Activated CD4-positive, alpha-beta T cell treated with anti-CD3 and anti-CD28 coated beads, Interleukin-2, Interleukin-4, amounts not matched to agents 100 ng/mL and 50 ng/mL, durations not matched to agents 16 hours and 8 hours (primary cell): ENCODE data around the gene MEX3C.

Source experiments
- DNase-seq: peaks from one replicate; pipeline ENCODE4 v3.0.0-alpha.2; 2020; ENCODE audit warnings: low spot score

The MEX3C gene

GRCh38 chr18:51153659-51154371 lies 43.7 kb downstream of the MEX3C start:
- peak; percentile 64 for DNase-seq

- peak; percentile 40 for DNase-seq
Measured at GRCh38 chr18:51151568-51152511, 45.6 kb downstream of the MEX3C start.

GRCh38 chr18:51151185-51151567 lies 46.3 kb downstream of the MEX3C start:
- DNase-seq: no peak

- DNase-seq: no peak
Measured at GRCh38 chr18:51150113-51150700, 47.3 kb downstream of the MEX3C start.

GRCh38 chr18:51149670-51150069 lies 47.8 kb downstream of the MEX3C start:
- DNase-seq: no peak

- DNase-seq: no peak
Measured at GRCh38 chr18:51146909-51147308, 50.6 kb downstream of the MEX3C start.

- no peak for DNase-seq
Measured at GRCh38 chr18:51138936-51139335, 58.5 kb downstream of the MEX3C start.

- no peak for DNase-seq
Measured at GRCh38 chr18:51137891-51138290, 59.6 kb downstream of the MEX3C start.

GRCh38 chr18:51137026-51137729 lies 60.3 kb downstream of the MEX3C start:
- no peak for DNase-seq

GRCh38 chr18:51135795-51136194 lies 61.7 kb downstream of the MEX3C start:
- no peak for DNase-seq

- no peak for DNase-seq
Measured at GRCh38 chr18:51135364-51135763, 62.1 kb downstream of the MEX3C start.

- no peak for DNase-seq
Measured at GRCh38 chr18:51134721-51135120, 62.8 kb downstream of the MEX3C start.

GRCh38 chr18:51133580-51134160 lies 63.8 kb downstream of the MEX3C start:
- no peak for DNase-seq

- no peak for DNase-seq
Measured at GRCh38 chr18:51132256-51132935, 65.1 kb downstream of the MEX3C start.

GRCh38 chr18:51128533-51128932 lies 68.9 kb downstream of the MEX3C start:
- DNase-seq: no peak

- DNase-seq: no peak
Measured at GRCh38 chr18:51127664-51128063, 69.8 kb downstream of the MEX3C start.

GRCh38 chr18:51125976-51126375 lies 71.5 kb downstream of the MEX3C start:
- no peak for DNase-seq
